WTC11 (cell line): Measurements from ENCODE around the gene CPT1B. TPM values are rescaled to one million over a fixed set of nuclear protein-coding genes. Genes with fewer than 3 reads are reported as not detected.

Source experiments
- ATAC-seq: fragments of 200-7000 bp; cut with Tn5 transposase; 2 replicates; pipeline ENCODE4 v1.10.0; 2021; ENCODE audit warnings: mild to moderate bottlenecking, moderate library complexity
- CTCF ChIA-PET: fragments of 300-600 bp; sonication (Branson Sonifier 250); formaldehyde crosslinking; loops from one replicate; lab custom pipeline; 2021; ENCODE audit warnings: antibody characterized with exemption; lab: Charles Lee
- POLR2A ChIA-PET: fragments of 350-600 bp; sonication (Branson Sonifier 250); formaldehyde crosslinking; loops from one replicate; lab custom pipeline; 2021; ENCODE audit warnings: antibody characterized with exemption; lab: Charles Lee
- DNase-seq: peaks from one replicate; pipeline ENCODE4 v3.0.0; 2021; ENCODE audit warnings: low spot score
- H3K27ac Mint-ChIP-seq: 2 replicates; pipeline ENCODE4 v1.8.0; 2021; ENCODE audit warnings: mixed read lengths
- H3K27me3 Mint-ChIP-seq: 2 replicates; pipeline ENCODE4 v1.8.0; 2021; ENCODE audit warnings: low read depth, mild to moderate bottlenecking, moderate library complexity, mixed read lengths
- H3K36me3 Mint-ChIP-seq: 2 replicates; pipeline ENCODE4 v1.8.0; 2021; ENCODE audit warnings: mixed read lengths
- H3K4me1 Mint-ChIP-seq: 2 replicates; pipeline ENCODE4 v1.8.0; 2022; ENCODE audit warnings: mixed read lengths
- H3K4me3 Mint-ChIP-seq: 2 replicates; pipeline ENCODE4 v1.8.0; 2021; ENCODE audit warnings: mild to moderate bottlenecking, moderate library complexity, mixed read lengths
- H3K9me3 Mint-ChIP-seq: 2 replicates; pipeline ENCODE4 v1.8.0; 2021; ENCODE audit warnings: mixed read lengths
- ATF1 ChIP-seq: sonication (generic); formaldehyde crosslinking; IDR thresholded peaks from 2 replicates; pipeline ENCODE4 v1.8.1; 2023; ENCODE audit warnings: mild to moderate bottlenecking, moderate library complexity, missing genetic modification reagents
- CBFB ChIP-seq: sonication (generic); formaldehyde crosslinking; IDR thresholded peaks from 2 replicates; pipeline ENCODE4 v1.8.1; 2022; ENCODE audit warnings: mild to moderate bottlenecking, low read depth, missing genetic modification reagents
- CDX4 ChIP-seq: fragments of 250-450 bp; sonication (Bioruptor Pico); IDR thresholded peaks from 2 replicates; pipeline ENCODE4 v1.9.0; 2021; ENCODE audit warnings: moderate library complexity, mild to moderate bottlenecking, inconsistent platforms, borderline replicate concordance
- CTCF ChIP-seq: fragments of 200-600 bp; IDR thresholded peaks from 2 replicates; pipeline ENCODE4 v1.8.0; 2022; ENCODE audit warnings: antibody characterized with exemption
- E2F1 ChIP-seq: sonication (generic); formaldehyde crosslinking; IDR thresholded peaks from 2 replicates; pipeline ENCODE4 v1.8.0; 2022; ENCODE audit warnings: mild to moderate bottlenecking, missing genetic modification reagents
- ETV6 ChIP-seq: sonication (generic); formaldehyde crosslinking; IDR thresholded peaks from 2 replicates; pipeline ENCODE4 v1.8.1; 2022; ENCODE audit warnings: mild to moderate bottlenecking, missing genetic modification reagents
- FOXP1 ChIP-seq: sonication (generic); formaldehyde crosslinking; IDR thresholded peaks from 2 replicates; pipeline ENCODE4 v1.8.0; 2022; ENCODE audit warnings: missing genetic modification reagents, mild to moderate bottlenecking, moderate library complexity, borderline replicate concordance
- GABPB1 ChIP-seq: sonication (generic); formaldehyde crosslinking; IDR thresholded peaks from 2 replicates; pipeline ENCODE4 v1.8.1; 2023; ENCODE audit warnings: mild to moderate bottlenecking, missing genetic modification reagents
- HMGXB4 ChIP-seq: sonication (generic); formaldehyde crosslinking; IDR thresholded peaks from 2 replicates; pipeline ENCODE4 v1.8.1; 2023; ENCODE audit warnings: mild to moderate bottlenecking, moderate library complexity, missing genetic modification reagents
- KAT7 ChIP-seq: sonication (generic); formaldehyde crosslinking; IDR thresholded peaks from 2 replicates; pipeline ENCODE4 v1.8.1; 2023; ENCODE audit warnings: missing genetic modification reagents, mild to moderate bottlenecking, borderline replicate concordance
- MAX ChIP-seq: sonication (generic); formaldehyde crosslinking; IDR thresholded peaks from 2 replicates; pipeline ENCODE4 v1.8.0; 2022; ENCODE audit warnings: mild to moderate bottlenecking, missing genetic modification reagents
- RELA ChIP-seq: sonication (generic); formaldehyde crosslinking; IDR thresholded peaks from 2 replicates; pipeline ENCODE4 v1.8.1; 2022; ENCODE audit warnings: missing genetic modification reagents, mild to moderate bottlenecking, borderline replicate concordance
- SP1 ChIP-seq: sonication (generic); formaldehyde crosslinking; conservative IDR thresholded peaks from 2 replicates; pipeline ENCODE4 v1.8.1; 2022; ENCODE audit warnings: missing genetic modification reagents
- TCF7 ChIP-seq: sonication (generic); formaldehyde crosslinking; IDR thresholded peaks from 2 replicates; pipeline ENCODE4 v1.8.0; 2022; ENCODE audit warnings: mild to moderate bottlenecking, low read depth, missing genetic modification reagents, moderate library complexity
- TEAD1 ChIP-seq: sonication (generic); formaldehyde crosslinking; IDR thresholded peaks from 2 replicates; pipeline ENCODE4 v1.8.0; 2022; ENCODE audit warnings: mild to moderate bottlenecking, missing genetic modification reagents
- TP53 ChIP-seq: sonication (generic); formaldehyde crosslinking; IDR thresholded peaks from 2 replicates; pipeline ENCODE4 v1.8.1; 2023; ENCODE audit warnings: mild to moderate bottlenecking, missing genetic modification reagents
- USF2 ChIP-seq: sonication (generic); formaldehyde crosslinking; IDR thresholded peaks from 2 replicates; pipeline ENCODE4 v1.8.1; 2023; ENCODE audit warnings: mild to moderate bottlenecking, missing genetic modification reagents, moderate library complexity
- ZNF263 ChIP-seq: sonication (generic); formaldehyde crosslinking; IDR thresholded peaks from 2 replicates; pipeline ENCODE4 v1.8.1; 2022; ENCODE audit warnings: low read depth, mild to moderate bottlenecking, moderate library complexity, missing genetic modification reagents
- ZNF423 ChIP-seq: fragments of 250-450 bp; sonication (Bioruptor Pico); IDR thresholded peaks from 2 replicates; pipeline ENCODE4 v2.1.2; 2022; ENCODE audit warnings: mild to moderate bottlenecking, moderate library complexity
- ZNF671 ChIP-seq: fragments of 250-450 bp; sonication (Bioruptor Pico); IDR thresholded peaks from 2 replicates; pipeline ENCODE4 v1.8.0; 2021; ENCODE audit warnings: mild to moderate bottlenecking
- total RNA-seq: library from RNA; stranded (reverse); gene quantifications from 3 replicates; pipeline ENCODE4 v1.2.3, GENCODE V29; 2021

The CPT1B gene
- total RNA-seq, 1 experiment from 2014 or later: 33.7 TPM

- Mint-ChIP-seq H3K27ac (no peak overlapping the region), H3K4me1 (peaks cover 15% of the 10 kb centered on the region), H3K36me3 (no peaks in the 10 kb centered on the region), H3K9me3 (no peaks in the 10 kb centered on the region), H3K27me3 (peaks cover 46% of the 10 kb centered on the region), H3K4me3 (peak overlapping the region; percentile 64)
- ChIA-PET POLR2A (interaction anchor here (0.6 to 2.3 kb wide), 7 partner anchors 12 to 173 kb away, joined by 3 to 13 read pairs (median 3); partner anchors contain the start of genes LMF2, NCAPH2 and SYCE3), CTCF (interaction anchor here (0.6 to 4.3 kb wide), 58 partner anchors 9 to 634 kb away, joined by 3 to 60 read pairs (median 5); partner anchors contain the start of genes ARSA, CHKB, DENND6B and KLHDC7B)
- ATAC-seq: peak; percentile 29
- peak; percentile 79 for DNase-seq
- TF ChIP-seq KAT7 (0 out of 2 replicates have a peak, but pooled peaks have one; percentile 60), USF2 (no peak), GABPB1 (CRISPR knock-in tag) (0 out of 2 replicates have a peak, but pooled peaks have one; percentile 22), ZNF423 (CRISPR knock-in tag) (0 out of 2 replicates have a peak, but pooled peaks have one; percentile 49), CTCF (peak; percentile 54), TP53 (peak; percentile 45; the same call in 1 of the 2 replicates), ETV6 (no peak), ZNF263 (CRISPR knock-in tag) (peak; percentile 26; the same call in 1 of the 2 replicates), ATF1 (CRISPR knock-in tag) (no peak), CDX4 (CRISPR knock-in tag) (no peak), E2F1 (peak; percentile 61; the same call in 1 of the 2 replicates), SP1 (CRISPR knock-in tag) (peak; percentile 22; the same call in 1 of the 2 replicates), CBFB (peak; percentile 86; the same call in 1 of the 2 replicates), ZNF671 (0 out of 2 replicates have a peak, but pooled peaks have one; percentile 25), TCF7 (CRISPR knock-in tag) (peak; percentile 21; the same call in 1 of the 2 replicates), RELA (0 out of 2 replicates have a peak, but pooled peaks have one; percentile 19), FOXP1 (peak; percentile 10; the same call in 1 of the 2 replicates), TEAD1 (CRISPR knock-in tag) (0 out of 2 replicates have a peak, but pooled peaks have one; percentile 8), MAX (CRISPR knock-in tag) (no peak; the same call in 1 of the 2 replicates), HMGXB4 (CRISPR knock-in tag) (peak; percentile 59)
Observed at GRCh38 chr22:50526108-50526833, 52.0 kb downstream of the CPT1B start.
